KMS-11 (cell line): ENCODE measurements around the gene BLOC1S1.

Experiments used
- H2AFZ ChIP-seq: fragments of 200-600 bp; sonication (generic); 2 replicates; pipeline ENCODE4 v1.6.1; 2016; ENCODE audit warnings: antibody characterized with exemption, mixed run types, low read depth
- H3K27ac ChIP-seq: fragments of 200-600 bp; sonication (generic); 2 replicates; pipeline ENCODE4 v1.6.1; 2016; ENCODE audit warnings: mild to moderate bottlenecking, mixed run types
- H3K27me3 ChIP-seq: fragments of 200-600 bp; sonication (generic); 2 replicates; pipeline ENCODE4 v1.6.1; 2017; ENCODE audit warnings: mild to moderate bottlenecking, low read depth, mixed run types, moderate library complexity; ENCODE audit not compliant: insufficient read depth
- H3K36me3 ChIP-seq: fragments of 200-600 bp; sonication (generic); 2 replicates; pipeline ENCODE4 v1.6.1; 2017; ENCODE audit warnings: mild to moderate bottlenecking, mixed run types; ENCODE audit not compliant: insufficient read depth
- H3K4me1 ChIP-seq: fragments of 200-600 bp; sonication (generic); 2 replicates; pipeline ENCODE4 v1.6.1; 2016; ENCODE audit warnings: mild to moderate bottlenecking, low read depth, mixed run types; ENCODE audit not compliant: poor library complexity, severe bottlenecking
- H3K4me2 ChIP-seq: fragments of 200-600 bp; sonication (generic); 2 replicates; pipeline ENCODE4 v1.7.0; 2016; ENCODE audit warnings: mild to moderate bottlenecking, mixed run types
- H3K4me3 ChIP-seq: fragments of 200-600 bp; sonication (generic); IDR thresholded peaks from 2 replicates; pipeline ENCODE4 v1.6.1; 2017; ENCODE audit warnings: low read depth, low read length, mixed read lengths; ENCODE audit not compliant: insufficient read depth
- H3K79me2 ChIP-seq: fragments of 200-600 bp; sonication (generic); 2 replicates; pipeline ENCODE4 v1.6.1; 2016; ENCODE audit warnings: low read depth, mixed run types; ENCODE audit not compliant: insufficient read depth
- H3K9ac ChIP-seq: fragments of 200-600 bp; sonication (generic); 2 replicates; pipeline ENCODE4 v1.6.1; 2016; ENCODE audit warnings: mild to moderate bottlenecking, mixed run types
- H4K20me1 ChIP-seq: fragments of 200-600 bp; sonication (generic); 2 replicates; pipeline ENCODE4 v1.6.1; 2016; ENCODE audit warnings: mild to moderate bottlenecking, mixed run types; ENCODE audit not compliant: insufficient read depth
- CTCF ChIP-seq: fragments of 200-600 bp; sonication (generic); conservative IDR thresholded peaks from 2 replicates; pipeline ENCODE4 v1.6.1; 2017; ENCODE audit warnings: low read depth, mild to moderate bottlenecking, antibody characterized with exemption, low read length, moderate library complexity, mixed read lengths

The BLOC1S1 gene

GRCh38 chr12:55681142-55682077 is 34.4 kb upstream of the BLOC1S1 start:
- Histone ChIP-seq H3K4me2 (no peak overlapping the region), H3K27me3 (no peaks in the 10 kb centered on the region; the same call in 1 of the 2 replicates), H3K4me3 (no peak overlapping the region), H3K36me3 (no peaks in the 10 kb centered on the region), H3K27ac (no peak overlapping the region), H4K20me1 (no peaks in the 10 kb centered on the region), H3K9ac (no peak overlapping the region), H2AFZ (no peak overlapping the region), H3K79me2 (no peaks in the 10 kb centered on the region), H3K4me1 (no peaks in the 10 kb centered on the region)
- TF ChIP-seq CTCF: 0 out of 2 replicates have a peak, but pooled peaks have one; percentile 25

- TF ChIP-seq CTCF: no peak
- no peaks in the 10 kb centered on the region for H3K79me2 ChIP-seq
- H3K27me3 ChIP-seq: no peaks in the 10 kb centered on the region; the same call in 1 of the 2 replicates
- H3K4me3 ChIP-seq: no peak overlapping the region
- H3K27ac ChIP-seq: no peak overlapping the region
- no peak overlapping the region for H2AFZ ChIP-seq
- H3K4me1 ChIP-seq: no peaks in the 10 kb centered on the region
- no peaks in the 10 kb centered on the region for H3K36me3 ChIP-seq
- H3K4me2 ChIP-seq: no peak overlapping the region
- no peak overlapping the region for H3K9ac ChIP-seq
- H4K20me1 ChIP-seq: no peaks in the 10 kb centered on the region
These were observed 33.6 kb upstream of the BLOC1S1 start for GRCh38 chr12:55682087-55682796.

- no peak overlapping the region for H3K4me2 ChIP-seq
- no peak for TF ChIP-seq CTCF
- no peaks in the 10 kb centered on the region for H4K20me1 ChIP-seq
- no peak overlapping the region for H3K9ac ChIP-seq
- H3K4me1 ChIP-seq: no peaks in the 10 kb centered on the region
- no peak overlapping the region for H3K27ac ChIP-seq
- no peak overlapping the region for H3K4me3 ChIP-seq
- no peaks in the 10 kb centered on the region for H3K36me3 ChIP-seq
- no peak overlapping the region for H2AFZ ChIP-seq
- H3K79me2 ChIP-seq: no peaks in the 10 kb centered on the region
- no peaks in the 10 kb centered on the region; the same call in 1 of the 2 replicates for H3K27me3 ChIP-seq
These were observed 32.2 kb upstream of the BLOC1S1 start for GRCh38 chr12:55683676-55684075.

GRCh38 chr12:55684761-55685370 is 31.0 kb upstream of the BLOC1S1 start:
- no peak overlapping the region for H3K4me2 ChIP-seq
- H3K4me1 ChIP-seq: no peaks in the 10 kb centered on the region
- no peak overlapping the region for H3K4me3 ChIP-seq
- no peaks in the 10 kb centered on the region for H4K20me1 ChIP-seq
- no peak for TF ChIP-seq CTCF
- no peaks in the 10 kb centered on the region for H3K36me3 ChIP-seq
- H3K27me3 ChIP-seq: no peaks in the 10 kb centered on the region; the same call in 1 of the 2 replicates
- no peak overlapping the region for H2AFZ ChIP-seq
- no peaks in the 10 kb centered on the region for H3K79me2 ChIP-seq
- H3K27ac ChIP-seq: no peak overlapping the region
- H3K9ac ChIP-seq: no peak overlapping the region
